ENCODE data around the gene BPTF. TPM values are rescaled to one million over a fixed set of nuclear protein-coding genes. Genes with fewer than 3 reads are reported as not detected.

BPTF gene
- total and polyA plus RNA-seq, 2 of the 8 experiments (the other 6 are each of a cell fraction or from before 2014, with no cell fraction given): 107 to 228 TPM

GRCh38 chr17:67834634-67835033 is 9.3 kb downstream of the BPTF start (continued):
- TF ChIP-seq RNF2 (IDR thresholded peaks at IDR 0.05; ENCODE audit: borderline replicate concordance, low read depth, low read length, missing control alignments, poor library complexity, severe bottlenecking) (no peak), ATF3 (IDR thresholded peaks at IDR 0.05; ENCODE audit: insufficient read depth, low read depth, low read length) (no peak)
